Panc1 (cell line): ENCODE results near the gene RCSD1. TPM values are rescaled to one million over a fixed set of nuclear protein-coding genes. Genes with fewer than 3 reads are reported as not detected.

Source experiments
- ATAC-seq: fragments of 200-7000 bp; cut with Tn5 transposase; 2 replicates; pipeline ENCODE4 v1.9.1; 2020; ENCODE audit warnings: mild to moderate bottlenecking, moderate library complexity
- BruUV-seq: library from RNA; stranded (reverse); fragments of 400-500 nt; replicated peaks from 2 replicates; lab custom pipeline; 2021; lab: Mats Ljungman, UMichigan
- CTCF ChIA-PET: fragments of 300-600 bp; sonication (Branson Sonifier 250); formaldehyde crosslinking; loops from one replicate; lab custom pipeline; 2022; ENCODE audit warnings: antibody characterized with exemption; lab: Charles Lee
- POLR2A ChIA-PET: fragments of 300-600 bp; sonication (Branson Sonifier 250); formaldehyde crosslinking; loops from one replicate; lab custom pipeline; 2022; ENCODE audit warnings: antibody characterized with exemption; lab: Charles Lee
- DNase-seq: peaks from one replicate; pipeline ENCODE4 v3.0.0-alpha.2; 2010; ENCODE audit warnings: low read depth, low spot score
- H3K27ac ChIP-seq: 2 replicates; pipeline ENCODE4 v1.5.1; 2011; ENCODE audit warnings: mild to moderate bottlenecking, low read length, inconsistent platforms
- H3K27me3 ChIP-seq: fragments of 200-500 bp; sonication (Bioruptor generic); 2 replicates; pipeline ENCODE4 v1.6.0; 2014; ENCODE audit warnings: low read length, inconsistent platforms; ENCODE audit not compliant: control insufficient read depth, insufficient read depth
- H3K36me3 ChIP-seq: fragments of 200-500 bp; sonication (Bioruptor generic); 2 replicates; pipeline ENCODE4 v1.5.1; 2014; ENCODE audit warnings: inconsistent platforms, mild to moderate bottlenecking, low read length, moderate library complexity; ENCODE audit not compliant: control insufficient read depth, insufficient read depth
- H3K4me1 ChIP-seq: 2 replicates; pipeline ENCODE4 v1.5.1; 2011; ENCODE audit warnings: inconsistent platforms, mild to moderate bottlenecking, low read length, moderate library complexity; ENCODE audit not compliant: control insufficient read depth, insufficient read depth
- H3K4me3 ChIP-seq, 2 experiments: 2 replicates each; pipeline ENCODE4 v1.5.1; 2011 to 2012; ENCODE audit warnings: low read depth in 2 of 2, low read length in 2 of 2, mild to moderate bottlenecking in 2 of 2, inconsistent platforms in 1 of 2, moderate library complexity in 1 of 2
- H3K9me3 ChIP-seq: fragments of 200-500 bp; sonication (Bioruptor generic); 2 replicates; pipeline ENCODE4 v1.5.1; 2014; ENCODE audit warnings: low read depth, mild to moderate bottlenecking, inconsistent platforms, low read length, moderate library complexity; ENCODE audit not compliant: control insufficient read depth, insufficient read depth
- CTCF ChIP-seq: fragments of 450-650 bp; IDR thresholded peaks from 2 replicates; pipeline ENCODE4 v1.5.1; 2017; ENCODE audit warnings: mild to moderate bottlenecking
- POLR2AphosphoS5 ChIP-seq: IDR thresholded peaks from 2 replicates; pipeline ENCODE4 v1.6.1; 2012; ENCODE audit warnings: mild to moderate bottlenecking, low read depth, low read length, moderate library complexity
- REST ChIP-seq, 2 experiments: IDR thresholded peaks; 2 replicates each; pipeline ENCODE4 v1.6.1; 2011 to 2012; ENCODE audit warnings: low read depth in 2 of 2, control low read depth in 1 of 2, low read length in 1 of 2, mild to moderate bottlenecking in 1 of 2, moderate library complexity in 1 of 2; ENCODE audit not compliant: insufficient read depth in 1 of 2
- SIN3A ChIP-seq: IDR thresholded peaks from 2 replicates; pipeline ENCODE4 v1.6.1; 2012; ENCODE audit warnings: low read depth, mild to moderate bottlenecking, low read length, moderate library complexity, borderline replicate concordance; ENCODE audit not compliant: insufficient read depth
- TCF7L2 ChIP-seq: IDR thresholded peaks from 2 replicates; pipeline ENCODE4 v1.6.1; 2011; ENCODE audit warnings: mild to moderate bottlenecking, low read depth, low read length, inconsistent platforms
- in situ Hi-C: cut with HindIII; loops from 2 replicates; pipeline ENCODE4 v1.10.0; 2016; ENCODE audit warnings: low sequenced_read_pairs, low pct_unique_long_range_greater_than_20kb
- intact Hi-C: fragments of 100-400 bp; cut with micrococcal nuclease; formaldehyde crosslinking; loops from one replicate; pipeline ENCODE4 v1.10.0; 2022; ENCODE audit not compliant: unreplicated experiment
- total RNA-seq: library from RNA; stranded (reverse); gene quantifications from one replicate; pipeline ENCODE4 v1.2.1, GENCODE V29; 2021; ENCODE audit not compliant: unreplicated experiment

The RCSD1 gene
- total RNA-seq, 1 experiment from 2014 or later, result 1.4 TPM

GRCh38 chr1:167635941-167636340 is 5.9 kb downstream of the RCSD1 start:
- in situ Hi-C loops (no loop called here), intact Hi-C loops (no loop called here)
- DNase-seq (no peak), ATAC-seq (no peak)
- H3K27me3 ChIP-seq, result no peaks in the 10 kb centered on the region
- POLR2A ChIA-PET, result interaction anchor here (0.6 kb wide), 1 partner anchor 8 kb away, joined by 3 read pairs; no protein-coding TSS in a partner anchor
- no peak overlapping the region for H3K4me3 ChIP-seq
- peaks cover 9% of the 10 kb centered on the region for H3K4me1 ChIP-seq
- no peak overlapping the region for H3K27ac ChIP-seq
- TF ChIP-seq TCF7L2 (no peak), SIN3A (no peak), REST (IDR thresholded peaks at IDR 0.05; ENCODE audit: insufficient read depth in 1 of 2, low read depth in 2 of 2, low read length in 1 of 2) (no peak), CTCF (no peak)
- H3K9me3 ChIP-seq, result no peaks in the 10 kb centered on the region
- BruUV-seq, result no TSS peak
- H3K36me3 ChIP-seq, result no peaks in the 10 kb centered on the region
- CTCF ChIA-PET, result no interaction called here

- Histone ChIP-seq H3K27me3 (no peaks in the 10 kb centered on the region), H3K4me3 (no peak overlapping the region), H3K36me3 (no peaks in the 10 kb centered on the region), H3K27ac (no peak overlapping the region), H3K4me1 (no peaks in the 10 kb centered on the region), H3K9me3 (no peaks in the 10 kb centered on the region)
- POLR2A ChIA-PET, result no interaction called here
- intact Hi-C loops, result no loop called here
- in situ Hi-C loops, result no loop called here
- ATAC-seq (no peak), DNase-seq (no peak)
- BruUV-seq, result no TSS peak
- CTCF ChIA-PET, result no interaction called here
- TF ChIP-seq REST (IDR thresholded peaks at IDR 0.05; ENCODE audit: insufficient read depth in 1 of 2, low read depth in 2 of 2, low read length in 1 of 2) (no peak), TCF7L2 (no peak), SIN3A (no peak), CTCF (no peak), POLR2AphosphoS5 (no peak)
Observed at GRCh38 chr1:167638064-167638463, 8.0 kb downstream of the RCSD1 start.
